GM18502 (cell line): Measurements from ENCODE around the gene FAM111A.

Source experiments
- ATAC-seq: cut with Tn5 transposase; IDR thresholded peaks from one replicate; pipeline ENCODE4 v1.9.1; 2021; ENCODE audit warnings: mild to moderate bottlenecking; ENCODE audit not compliant: unreplicated experiment, poor library complexity

FAM111A gene

GRCh38 chr11:59197991-59198390, 55.3 kb downstream of the FAM111A start:
- no peak for ATAC-seq

GRCh38 chr11:59198726-59199125, 56.1 kb downstream of the FAM111A start:
- no peak for ATAC-seq

GRCh38 chr11:59199546-59200422, 57.1 kb downstream of the FAM111A start:
- peak; percentile 66 for ATAC-seq

DNA sequence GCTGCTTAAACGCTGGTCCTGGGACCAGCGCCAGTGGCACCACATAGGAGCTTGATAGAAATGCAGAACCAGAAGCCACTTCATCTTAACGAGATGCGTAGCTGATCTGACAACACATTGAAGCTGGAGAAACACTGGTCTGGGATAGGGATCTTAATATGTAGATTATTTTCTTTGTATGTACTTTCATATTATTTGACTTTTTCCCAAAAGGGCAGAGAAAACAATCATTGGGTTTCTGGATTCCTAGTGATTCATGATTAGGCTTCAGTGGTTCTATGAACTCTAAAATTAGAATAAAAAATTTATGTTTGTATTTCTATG, 57.7 kb downstream of the FAM111A start:
- peak; percentile 58 for ATAC-seq

DNA sequence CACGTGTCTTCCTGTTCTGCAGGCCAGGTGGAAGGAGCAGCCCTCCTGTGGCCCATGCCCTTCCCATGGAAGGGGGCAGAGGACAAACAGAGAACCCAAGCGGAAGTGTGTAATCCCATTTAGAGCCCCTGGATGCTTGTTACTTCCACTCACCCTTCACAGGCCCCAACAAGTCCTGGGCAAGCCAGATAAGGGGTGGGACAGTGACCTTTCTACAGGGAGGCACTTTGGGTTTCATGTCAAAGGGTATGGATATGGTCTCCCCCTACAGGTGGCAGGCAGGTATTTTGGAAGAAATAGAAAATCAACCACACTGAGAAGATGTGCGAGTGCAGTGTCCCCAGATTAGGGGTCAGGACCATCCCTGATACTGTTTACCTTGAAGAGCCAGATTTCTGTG, 58.7 kb downstream of the FAM111A start:
- ATAC-seq, result no peak
